Fibroblast of pulmonary artery (primary cell): ENCODE measurements around the gene MRPL24.

Experiments
- DNase-seq: peaks from one replicate; pipeline ENCODE4 v3.0.0-alpha.2; 2010; ENCODE audit warnings: low read depth
- H3K4me3 ChIP-seq: replicated peaks from 2 replicates; pipeline ENCODE4 v1.5.1; 2011; ENCODE audit warnings: low read depth, mild to moderate bottlenecking, control low read depth, low read length, moderate library complexity
- CTCF ChIP-seq: IDR thresholded peaks from 2 replicates; pipeline ENCODE4 v1.5.1; 2011; ENCODE audit warnings: mild to moderate bottlenecking, control low read depth, low read length, inconsistent platforms; ENCODE audit errors: missing control alignments

The MRPL24 gene

GRCh38 chr1:156689035-156689952, 51.6 kb downstream of the MRPL24 start:
- peak; percentile 86 for DNase-seq
- peak; percentile 92 for TF ChIP-seq CTCF
- peak overlapping the region; percentile 0 for H3K4me3 ChIP-seq
